GM13977 (cell line): ENCODE measurements around the gene LRRC8B.

Experiments
- DNase-seq: peaks from one replicate; pipeline ENCODE4 v3.0.0; 2012; ENCODE audit warnings: low spot score
- CTCF ChIP-seq: IDR thresholded peaks from 2 replicates; pipeline ENCODE4 v1.5.1; 2012; ENCODE audit warnings: mild to moderate bottlenecking, control low read depth; ENCODE audit not compliant: insufficient read depth; ENCODE audit errors: extremely low read depth, missing control alignments
- in situ Hi-C: fragments of 300-500 bp; cut with MboI; formaldehyde crosslinking; loops from one replicate; pipeline ENCODE4 v1.12.0; 2022; ENCODE audit warnings: low sequenced_read_pairs, low pct_unique_long_range_greater_than_20kb, mixed read lengths, inconsistent platforms; ENCODE audit not compliant: unreplicated experiment

Gene LRRC8B

DNA sequence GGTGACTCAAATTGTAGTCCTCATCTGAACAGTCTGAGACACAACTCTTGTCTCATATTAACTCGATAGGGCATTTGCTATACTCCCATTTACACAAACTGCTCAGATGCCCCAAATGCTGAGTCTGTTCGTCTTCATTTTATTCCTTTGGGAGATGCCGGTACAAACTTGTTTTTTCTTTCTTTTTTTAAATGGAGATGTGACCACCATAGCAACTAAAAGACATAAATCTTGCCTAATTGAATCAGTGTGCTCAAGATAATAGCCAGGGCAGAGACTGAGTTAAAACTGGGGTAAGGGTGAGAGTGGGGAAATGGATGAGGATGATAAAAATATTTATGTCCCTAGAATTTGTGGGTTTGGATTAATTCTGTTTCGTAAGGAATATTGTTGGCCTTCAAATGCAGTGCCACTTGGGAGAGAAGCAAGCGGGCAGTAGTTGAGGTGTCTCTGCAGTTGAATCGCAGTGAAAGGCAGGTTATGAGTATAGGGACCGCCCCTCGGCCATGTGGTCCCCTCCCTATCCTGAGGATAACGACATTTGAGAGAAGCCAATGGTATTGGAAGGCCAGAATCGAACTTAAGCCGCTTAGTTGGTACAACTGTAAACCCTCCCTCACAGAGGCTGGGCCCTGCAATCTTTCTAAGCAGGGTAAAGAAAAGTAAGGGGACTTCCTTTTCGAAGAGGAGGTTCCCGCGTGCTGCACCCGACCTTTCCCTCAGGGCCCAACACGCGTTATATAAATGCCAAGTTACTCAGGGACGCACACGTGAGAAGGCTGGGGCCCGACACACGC, 859 bp upstream of the LRRC8B start:
- in situ Hi-C loops: loop anchor here (25.0 kb wide), 1 partner anchor 239 kb away; no protein-coding TSS in a partner anchor
- TF ChIP-seq CTCF: no peak
- peak; percentile 61 for DNase-seq

- in situ Hi-C loops: no loop called here
- TF ChIP-seq CTCF: no peak
- peak; percentile 61 for DNase-seq
Measured at GRCh38 chr1:89525169-89525855, 683 bp downstream of the LRRC8B start.

- TF ChIP-seq CTCF: no peak
- in situ Hi-C loops: no loop called here
- DNase-seq: no peak
Measured at GRCh38 chr1:89527256-89527655, 2.6 kb downstream of the LRRC8B start.

DNA sequence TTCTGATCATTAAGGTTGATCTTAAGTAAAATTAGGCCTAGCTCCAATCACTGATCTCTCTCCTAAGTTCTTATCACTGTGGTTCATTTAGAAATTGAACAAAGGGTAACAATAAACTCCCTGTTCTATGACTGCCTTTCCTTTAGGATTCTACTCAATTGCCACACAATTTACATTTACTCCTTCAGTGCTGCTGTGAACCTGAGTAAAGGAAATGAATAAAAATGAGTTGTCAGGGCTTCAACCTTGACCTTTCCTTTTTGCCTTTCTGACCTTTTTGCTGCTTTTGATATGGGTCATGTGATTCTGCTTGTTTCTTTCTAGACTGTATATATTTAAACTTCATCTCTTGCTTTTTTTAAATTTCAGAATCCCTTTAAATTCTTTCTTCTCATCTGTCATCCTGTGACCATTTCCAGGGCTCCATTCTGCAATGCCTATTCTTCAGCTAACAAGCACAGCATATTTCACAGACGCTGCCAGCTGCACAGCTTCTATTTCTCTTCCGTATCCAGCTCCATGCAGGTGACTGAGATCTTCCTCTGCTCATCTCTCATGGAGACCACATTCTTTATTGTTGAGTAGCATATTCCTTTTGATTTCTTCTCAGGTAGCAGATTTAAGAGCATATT, 3.2 kb downstream of the LRRC8B start:
- DNase-seq: no peak
- no peak for TF ChIP-seq CTCF
- in situ Hi-C loops: no loop called here

- in situ Hi-C loops: no loop called here
- no peak for DNase-seq
- TF ChIP-seq CTCF: no peak
Measured at GRCh38 chr1:89528382-89528780, 3.8 kb downstream of the LRRC8B start.

GRCh38 chr1:89529196-89529595, 4.6 kb downstream of the LRRC8B start:
- TF ChIP-seq CTCF: no peak
- DNase-seq: no peak
- in situ Hi-C loops: no loop called here
